GM18505 (cell line): ENCODE results near the gene NCKIPSD.
"Not testable (repeated sequence)": the region's sequence is repeated elsewhere in the genome, so short reads cannot be mapped to it uniquely, and the experiment has no call there.

Experiments
- ATAC-seq: cut with Tn5 transposase; IDR thresholded peaks from one replicate; pipeline ENCODE4 v1.9.1; 2021; ENCODE audit not compliant: unreplicated experiment
- POLR2A ChIP-seq: IDR thresholded peaks from 4 replicates; pipeline ENCODE4 v1.6.1; 2011; ENCODE audit warnings: borderline replicate concordance; ENCODE audit not compliant: insufficient read depth, insufficient read length; ENCODE audit errors: extremely low read depth

Gene NCKIPSD

GRCh38 chr3:48685603-48686511 lies at the start of gene NCKIPSD:
Gene NCKIPSD (minus strand): TSS chr3:48685915. CDS start chr3:48685807, 108 bp downstream.
- peak; percentile 88 for TF ChIP-seq POLR2A
- peak; percentile 76 for ATAC-seq

GRCh38 chr3:48735075-48735767 lies 49.5 kb upstream of the NCKIPSD start:
- ATAC-seq: not testable (repeated sequence)

GRCh38 chr3:48734541-48734940 lies 48.8 kb upstream of the NCKIPSD start:
- ATAC-seq: not testable (repeated sequence)

- ATAC-seq: not testable (repeated sequence)
Observed at GRCh38 chr3:48733752-48734518, 48.2 kb upstream of the NCKIPSD start.

GRCh38 chr3:48727511-48727910 lies 41.8 kb upstream of the NCKIPSD start:
- no peak for TF ChIP-seq POLR2A
- no peak for ATAC-seq

- ATAC-seq: not testable (repeated sequence)
Observed at GRCh38 chr3:48725185-48725855, 39.6 kb upstream of the NCKIPSD start.

- TF ChIP-seq POLR2A: no peak
- no peak for ATAC-seq
Observed at GRCh38 chr3:48723725-48724124, 38.0 kb upstream of the NCKIPSD start.

GRCh38 chr3:48723293-48723692 lies 37.6 kb upstream of the NCKIPSD start:
- ATAC-seq: not testable (repeated sequence)

GRCh38 chr3:48716982-48717746 lies 31.4 kb upstream of the NCKIPSD start, which contains the start of gene IP6K2:
Gene IP6K2 (minus strand): TSS chr3:48717221. CDS start chr3:48695291, 21,930 bp downstream.
- peak; percentile 93 for TF ChIP-seq POLR2A
- ATAC-seq: peak; percentile 96

GRCh38 chr3:48716508-48716981 lies 30.8 kb upstream of the NCKIPSD start:
- no peak for TF ChIP-seq POLR2A
- no peak for ATAC-seq

- no peak for ATAC-seq
- TF ChIP-seq POLR2A: no peak
Observed at GRCh38 chr3:48715174-48715800, 29.6 kb upstream of the NCKIPSD start.

- no peak for TF ChIP-seq POLR2A
- ATAC-seq: no peak
Observed at GRCh38 chr3:48711727-48712126, 26.0 kb upstream of the NCKIPSD start.
